HepG2 (cell line): ENCODE measurements around the gene HOXA9. TPM values are rescaled to one million over a fixed set of nuclear protein-coding genes. Genes with fewer than 3 reads are reported as not detected.
A peak's percentile ranks its signal among the peaks of the same experiment; 100 is the strongest.

Source experiments
- ATF7 ChIP-seq, 2 experiments: fragments of 450-650 bp in 1 of 2; sonication (generic) in 1 of 2; formaldehyde crosslinking in 1 of 2; IDR thresholded peaks; 2 replicates each; pipeline versions ENCODE4 v1.4.0 to v1.6.1; 2016 to 2020; ENCODE audit warnings: antibody characterized with exemption in 1 of 2, mild to moderate bottlenecking in 1 of 2, missing genetic modification reagents in 1 of 2
- CEBPG ChIP-seq: IDR thresholded peaks from 2 replicates; pipeline ENCODE4 v1.6.1; 2016
- CREB1 ChIP-seq, 2 experiments: fragments of 450-650 bp in 1 of 2; IDR thresholded peaks; 2 replicates each; pipeline ENCODE4 v1.6.1; 2016 to 2017; ENCODE audit warnings: control low read depth in 1 of 2, mild to moderate bottlenecking in 1 of 2, missing compliant biosample characterization in 1 of 2, missing genetic modification characterization in 1 of 2
- HNF4G ChIP-seq, 2 experiments: sonication (generic) in 1 of 2; formaldehyde crosslinking in 1 of 2; IDR thresholded peaks; 2 replicates each; pipeline versions ENCODE4 v1.4.0 to v1.6.1; 2011 to 2020; ENCODE audit warnings: borderline replicate concordance in 2 of 2, low read depth in 2 of 2, mild to moderate bottlenecking in 2 of 2, low read length in 1 of 2, missing genetic modification reagents in 1 of 2, moderate library complexity in 1 of 2
- NFYB ChIP-seq: sonication (generic); formaldehyde crosslinking; IDR thresholded peaks from 2 replicates; pipeline ENCODE4 v1.4.0; 2020; ENCODE audit warnings: missing genetic modification reagents
- SAP130 ChIP-seq: IDR thresholded peaks from 2 replicates; pipeline ENCODE4 v1.6.1; 2016; ENCODE audit warnings: low read depth
- SETDB1 ChIP-seq: sonication (generic); formaldehyde crosslinking; IDR thresholded peaks from 2 replicates; pipeline ENCODE4 v1.5.1; 2020; ENCODE audit warnings: missing genetic modification reagents, mild to moderate bottlenecking, borderline replicate concordance
- SRSF4 ChIP-seq: fragments of 200-400 bp; formaldehyde crosslinking; IDR thresholded peaks from one replicate; pipeline ENCODE4 v1.6.1; 2018; ENCODE audit warnings: mild to moderate bottlenecking, low read depth, low read length, moderate library complexity; ENCODE audit not compliant: poor library complexity, severe bottlenecking
- SRSF9 ChIP-seq: fragments of 200-400 bp; formaldehyde crosslinking; IDR thresholded peaks from 2 replicates; pipeline ENCODE4 v1.6.1; 2018; ENCODE audit warnings: borderline replicate concordance, mild to moderate bottlenecking, low read depth, low read length; ENCODE audit not compliant: insufficient read depth, poor library complexity, severe bottlenecking
- ZNF143 ChIP-seq: sonication (generic); formaldehyde crosslinking; IDR thresholded peaks from 2 replicates; pipeline ENCODE4 v1.4.0; 2020; ENCODE audit warnings: missing genetic modification reagents
- ZNF34 ChIP-seq: sonication (generic); formaldehyde crosslinking; IDR thresholded peaks from 2 replicates; pipeline ENCODE4 v1.4.0; 2020; ENCODE audit warnings: mild to moderate bottlenecking, missing genetic modification reagents, borderline replicate concordance
- ZNF501 ChIP-seq: sonication (generic); formaldehyde crosslinking; IDR thresholded peaks from 2 replicates; pipeline ENCODE4 v1.5.1; 2020; ENCODE audit warnings: mild to moderate bottlenecking, moderate library complexity, missing genetic modification reagents
- ZNF589 ChIP-seq: sonication (generic); formaldehyde crosslinking; conservative IDR thresholded peaks from 2 replicates; pipeline ENCODE4 v1.8.0; 2022; ENCODE audit warnings: mild to moderate bottlenecking, moderate library complexity, missing genetic modification reagents
- ZNF616 ChIP-seq: sonication (generic); formaldehyde crosslinking; IDR thresholded peaks from 2 replicates; pipeline ENCODE4 v1.5.0; 2020; ENCODE audit warnings: low read depth, mild to moderate bottlenecking, missing genetic modification reagents
- polyA plus RNA-seq, 8 experiments: library from polyadenylated mRNA; depleted of rRNA in 3 of 8; stranded (reverse) in 7 of 8; unstranded in 1 of 8; fragments of >200 nt; fragmentation: Illumina TruSeq in 4 of 8; extraction: Trizol in 4 of 8; gene quantifications; 2 replicates each; pipeline versions ENCODE4 v1.2.1 to v1.2.3, GENCODE V29; 2011 to 2016; ENCODE audit warnings: low read depth in 4 of 8, missing spikeins in 1 of 8, mixed read lengths in 1 of 8; ENCODE audit not compliant: insufficient read depth in 1 of 8
- total RNA-seq, 5 experiments: library from RNA; depleted of rRNA; stranded (reverse); fragments of >200 nt; fragmentation: Illumina TruSeq; extraction: Trizol; gene quantifications; 2 replicates each; pipeline ENCODE4 v1.2.3, GENCODE V29; 2016; ENCODE audit warnings: low read depth in 1 of 5
- TF ChIP-seq, protein P1 (sequence below): sonication (generic); formaldehyde crosslinking; IDR thresholded peaks from 2 replicates; pipeline ENCODE4 v1.5.0; 2020; ENCODE audit warnings: mild to moderate bottlenecking, missing genetic modification reagents, borderline replicate concordance

The HOXA9 gene
- total and polyA plus RNA-seq, 2 of the 13 experiments (the other 11 are each of a cell fraction or from before 2014, with no cell fraction given) = not detected

DNA sequence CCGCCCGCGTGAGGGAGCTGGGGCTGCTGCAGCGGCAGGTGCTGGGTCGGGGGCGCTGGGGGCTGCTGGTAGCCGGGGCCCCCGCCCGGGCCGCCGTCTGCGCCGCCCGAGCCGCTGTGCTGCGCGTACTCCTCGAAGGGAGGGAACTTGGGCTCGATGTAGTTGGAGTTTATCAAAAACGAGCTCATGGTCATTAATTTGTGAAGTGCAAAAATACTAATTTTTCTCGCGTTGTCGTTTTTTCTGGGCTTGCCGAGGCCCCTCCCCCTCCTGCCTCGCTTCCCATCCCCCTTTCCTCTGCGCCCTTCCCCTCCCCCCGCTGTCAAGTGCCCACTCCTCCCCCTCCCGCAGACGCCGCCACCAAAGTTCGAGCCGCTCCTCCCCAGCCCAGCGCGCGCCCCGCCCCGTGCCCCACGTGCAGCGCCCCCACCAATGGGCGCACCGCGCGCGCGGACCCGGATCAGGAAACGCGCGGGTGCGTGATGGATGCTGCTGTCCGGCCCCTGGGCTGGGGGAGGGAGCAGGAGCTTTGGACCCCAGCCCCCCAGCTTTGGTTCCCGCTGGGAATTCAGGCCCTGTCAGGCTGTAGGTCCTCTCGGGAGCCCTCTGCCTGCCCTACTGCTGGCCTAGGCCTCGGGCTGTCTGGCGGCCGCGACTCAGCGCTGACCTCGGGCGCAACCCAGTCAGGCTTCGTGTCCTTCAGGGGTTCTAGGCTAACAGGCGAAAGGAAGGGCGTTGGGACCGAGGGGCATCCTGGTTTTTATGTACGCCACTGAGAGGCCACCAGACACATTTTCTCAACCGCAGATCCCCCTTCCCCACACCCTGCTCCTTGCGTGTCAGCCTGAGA is 34.6 kb downstream of the HOXA9 start, which contains the start of gene HOXA4 (continued):
- TF ChIP-seq, protein P1, sequence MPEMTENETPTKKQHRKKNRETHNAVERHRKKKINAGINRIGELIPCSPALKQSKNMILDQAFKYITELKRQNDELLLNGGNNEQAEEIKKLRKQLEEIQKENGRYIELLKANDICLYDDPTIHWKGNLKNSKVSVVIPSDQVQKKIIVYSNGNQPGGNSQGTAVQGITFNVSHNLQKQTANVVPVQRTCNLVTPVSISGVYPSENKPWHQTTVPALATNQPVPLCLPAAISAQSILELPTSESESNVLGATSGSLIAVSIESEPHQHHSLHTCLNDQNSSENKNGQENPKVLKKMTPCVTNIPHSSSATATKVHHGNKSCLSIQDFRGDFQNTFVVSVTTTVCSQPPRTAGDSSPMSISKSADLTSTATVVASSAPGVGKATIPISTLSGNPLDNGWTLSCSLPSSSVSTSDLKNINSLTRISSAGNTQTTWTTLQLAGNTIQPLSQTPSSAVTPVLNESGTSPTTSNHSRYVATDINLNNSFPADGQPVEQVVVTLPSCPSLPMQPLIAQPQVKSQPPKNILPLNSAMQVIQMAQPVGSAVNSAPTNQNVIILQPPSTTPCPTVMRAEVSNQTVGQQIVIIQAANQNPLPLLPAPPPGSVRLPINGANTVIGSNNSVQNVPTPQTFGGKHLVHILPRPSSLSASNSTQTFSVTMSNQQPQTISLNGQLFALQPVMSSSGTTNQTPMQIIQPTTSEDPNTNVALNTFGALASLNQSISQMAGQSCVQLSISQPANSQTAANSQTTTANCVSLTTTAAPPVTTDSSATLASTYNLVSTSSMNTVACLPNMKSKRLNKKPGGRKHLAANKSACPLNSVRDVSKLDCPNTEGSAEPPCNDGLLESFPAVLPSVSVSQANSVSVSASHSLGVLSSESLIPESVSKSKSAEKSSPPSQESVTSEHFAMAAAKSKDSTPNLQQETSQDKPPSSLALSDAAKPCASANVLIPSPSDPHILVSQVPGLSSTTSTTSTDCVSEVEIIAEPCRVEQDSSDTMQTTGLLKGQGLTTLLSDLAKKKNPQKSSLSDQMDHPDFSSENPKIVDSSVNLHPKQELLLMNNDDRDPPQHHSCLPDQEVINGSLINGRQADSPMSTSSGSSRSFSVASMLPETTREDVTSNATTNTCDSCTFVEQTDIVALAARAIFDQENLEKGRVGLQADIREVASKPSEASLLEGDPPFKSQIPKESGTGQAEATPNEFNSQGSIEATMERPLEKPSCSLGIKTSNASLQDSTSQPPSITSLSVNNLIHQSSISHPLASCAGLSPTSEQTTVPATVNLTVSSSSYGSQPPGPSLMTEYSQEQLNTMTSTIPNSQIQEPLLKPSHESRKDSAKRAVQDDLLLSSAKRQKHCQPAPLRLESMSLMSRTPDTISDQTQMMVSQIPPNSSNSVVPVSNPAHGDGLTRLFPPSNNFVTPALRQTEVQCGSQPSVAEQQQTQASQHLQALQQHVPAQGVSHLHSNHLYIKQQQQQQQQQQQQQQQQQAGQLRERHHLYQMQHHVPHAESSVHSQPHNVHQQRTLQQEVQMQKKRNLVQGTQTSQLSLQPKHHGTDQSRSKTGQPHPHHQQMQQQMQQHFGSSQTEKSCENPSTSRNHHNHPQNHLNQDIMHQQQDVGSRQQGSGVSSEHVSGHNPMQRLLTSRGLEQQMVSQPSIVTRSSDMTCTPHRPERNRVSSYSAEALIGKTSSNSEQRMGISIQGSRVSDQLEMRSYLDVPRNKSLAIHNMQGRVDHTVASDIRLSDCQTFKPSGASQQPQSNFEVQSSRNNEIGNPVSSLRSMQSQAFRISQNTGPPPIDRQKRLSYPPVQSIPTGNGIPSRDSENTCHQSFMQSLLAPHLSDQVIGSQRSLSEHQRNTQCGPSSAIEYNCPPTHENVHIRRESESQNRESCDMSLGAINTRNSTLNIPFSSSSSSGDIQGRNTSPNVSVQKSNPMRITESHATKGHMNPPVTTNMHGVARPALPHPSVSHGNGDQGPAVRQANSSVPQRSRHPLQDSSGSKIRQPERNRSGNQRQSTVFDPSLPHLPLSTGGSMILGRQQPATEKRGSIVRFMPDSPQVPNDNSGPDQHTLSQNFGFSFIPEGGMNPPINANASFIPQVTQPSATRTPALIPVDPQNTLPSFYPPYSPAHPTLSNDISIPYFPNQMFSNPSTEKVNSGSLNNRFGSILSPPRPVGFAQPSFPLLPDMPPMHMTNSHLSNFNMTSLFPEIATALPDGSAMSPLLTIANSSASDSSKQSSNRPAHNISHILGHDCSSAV = no peak
- no peak for TF ChIP-seq ZNF143 (CRISPR knock-in tag)
- TF ChIP-seq NFYB (CRISPR knock-in tag) = peak; percentile 93
- peak; percentile 72; the same call in 1 of the 2 replicates for TF ChIP-seq ZNF501
- TF ChIP-seq CREB1 (IDR thresholded peaks at IDR 0.05) = 0 out of 2 replicates have a peak, but pooled peaks have one; percentile 12
- TF ChIP-seq CREB1 (CRISPR knock-in tag; IDR thresholded peaks at IDR 0.05) = no peak
- no peak for TF ChIP-seq SRSF9
- no peak for TF ChIP-seq SETDB1 (CRISPR knock-in tag)
- TF ChIP-seq ATF7 (IDR thresholded peaks at IDR 0.05) = no peak
- no peak for TF ChIP-seq ATF7 (CRISPR knock-in tag; IDR thresholded peaks at IDR 0.05)
- TF ChIP-seq ZNF34 (CRISPR knock-in tag) = no peak
- no peak for TF ChIP-seq CEBPG (CRISPR knock-in tag)
- no peak for TF ChIP-seq ZNF589 (CRISPR knock-in tag)
- no peak for TF ChIP-seq SRSF4
- peak; percentile 88 for TF ChIP-seq SAP130
- TF ChIP-seq ZNF616 (CRISPR knock-in tag) = no peak
- TF ChIP-seq HNF4G (IDR thresholded peaks at IDR 0.05; ENCODE audit: borderline replicate concordance, low read depth, low read length) = peak; percentile 36; the same call in 1 of the 2 replicates
- TF ChIP-seq HNF4G (CRISPR knock-in tag; IDR thresholded peaks at IDR 0.05; ENCODE audit: borderline replicate concordance, low read depth) = no peak
